Osteoblast (primary cell): ENCODE measurements around the gene EFNA5. TPM values are rescaled to one million over a fixed set of nuclear protein-coding genes. Genes with fewer than 3 reads are reported as not detected.

ENCODE experiments used
- DNase-seq: peaks from one replicate; pipeline ENCODE4 v3.0.0; 2011; ENCODE audit warnings: low spot score, mixed read lengths; ENCODE audit not compliant: insufficient read length; ENCODE audit errors: missing footprints
- H2AFZ ChIP-seq: 2 replicates; pipeline ENCODE4 v1.6.0; 2011; ENCODE audit warnings: mild to moderate bottlenecking, low read length
- H3K27ac ChIP-seq: 2 replicates; pipeline ENCODE4 v1.5.1; 2011; ENCODE audit warnings: mild to moderate bottlenecking, low read depth, low read length, moderate library complexity
- H3K27me3 ChIP-seq: 2 replicates; pipeline ENCODE4 v1.6.0; 2012; ENCODE audit warnings: mild to moderate bottlenecking, control low read depth, inconsistent platforms, low read length, moderate library complexity; ENCODE audit not compliant: insufficient read depth
- H3K36me3 ChIP-seq: 2 replicates; pipeline ENCODE4 v1.5.1; 2011; ENCODE audit warnings: mild to moderate bottlenecking, low read length, control low read depth, moderate library complexity; ENCODE audit not compliant: insufficient read depth
- H3K4me1 ChIP-seq: 2 replicates; pipeline ENCODE4 v1.5.1; 2011; ENCODE audit warnings: mild to moderate bottlenecking, low read length, control low read depth, moderate library complexity; ENCODE audit not compliant: insufficient read depth
- H3K4me2 ChIP-seq: 2 replicates; pipeline ENCODE4 v1.6.0; 2011; ENCODE audit warnings: mild to moderate bottlenecking, low read length; ENCODE audit not compliant: insufficient read depth
- H3K4me3 ChIP-seq: fragments of 200-600 bp; sonication (generic); 3 replicates; pipeline ENCODE4 v1.5.1; 2012; ENCODE audit warnings: mild to moderate bottlenecking, low read length, inconsistent platforms; ENCODE audit not compliant: insufficient read depth
- H3K79me2 ChIP-seq: 2 replicates; pipeline ENCODE4 v1.6.0; 2012; ENCODE audit warnings: mild to moderate bottlenecking, low read length, control low read depth, inconsistent platforms; ENCODE audit not compliant: insufficient read depth
- H3K9me3 ChIP-seq: 2 replicates; pipeline ENCODE4 v1.5.1; 2011; ENCODE audit warnings: low read depth, low read length, control low read depth
- H4K20me1 ChIP-seq: 2 replicates; pipeline ENCODE4 v1.6.0; 2012; ENCODE audit warnings: mild to moderate bottlenecking, low read length, control low read depth; ENCODE audit not compliant: insufficient read depth
- total RNA-seq: library from RNA; depleted of rRNA; stranded (reverse); fragments of >200 nt; gene quantifications from 2 replicates; pipeline ENCODE4 v1.2.3, GENCODE V29; 2012
- TF ChIP-seq, protein P1 (sequence below): IDR thresholded peaks from 2 replicates; pipeline ENCODE4 v1.5.1; 2011; ENCODE audit warnings: mild to moderate bottlenecking, low read depth, low read length, moderate library complexity; ENCODE audit errors: extremely low read depth

Gene EFNA5
- total RNA-seq, 1 donor: 12.3 TPM

DNA sequence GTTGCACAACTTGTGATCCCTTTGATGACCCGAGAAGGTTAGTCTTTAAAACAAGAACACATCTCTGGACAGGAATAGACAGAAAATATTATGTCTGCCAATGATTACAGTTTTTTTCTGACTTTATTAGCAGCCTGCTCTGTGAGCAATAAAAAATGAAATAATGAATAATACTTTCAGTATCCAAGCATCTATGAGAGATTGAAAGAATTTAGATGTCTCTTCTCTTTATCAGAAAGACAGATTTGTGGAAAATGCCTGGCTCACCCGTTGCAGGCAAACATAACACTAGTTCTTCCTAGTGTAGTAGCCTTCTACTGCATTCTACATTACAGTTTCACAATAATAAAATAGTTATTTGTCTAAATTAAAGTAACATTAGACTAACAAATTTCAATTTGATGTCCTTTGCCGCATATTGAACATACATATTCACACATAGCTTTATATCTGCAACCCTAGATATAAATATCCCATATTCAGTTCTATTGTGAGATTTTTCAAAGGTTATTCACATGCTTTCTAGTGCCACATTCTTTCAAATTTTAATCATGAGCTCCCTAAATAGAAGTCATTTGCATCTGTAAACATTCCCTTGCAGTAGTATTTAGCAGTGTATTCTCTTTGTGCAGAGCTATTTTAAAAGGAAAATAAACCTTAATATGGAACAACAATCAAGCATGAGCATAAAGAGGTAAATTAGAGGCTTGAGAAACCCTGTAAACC, 267.3 kb downstream of the EFNA5 start:
- Histone ChIP-seq H3K4me1 (peaks cover 4% of the 10 kb centered on the region), H3K79me2 (no peaks in the 10 kb centered on the region), H4K20me1 (no peaks in the 10 kb centered on the region), H3K36me3 (no peaks in the 10 kb centered on the region), H3K9me3 (no peaks in the 10 kb centered on the region), H2AFZ (no peak overlapping the region), H3K4me2 (peak overlapping the region; percentile 16), H3K4me3 (no peak overlapping the region), H3K27me3 (no peaks in the 10 kb centered on the region), H3K27ac (no peak overlapping the region)
- DNase-seq: no peak
- TF ChIP-seq, protein P1, sequence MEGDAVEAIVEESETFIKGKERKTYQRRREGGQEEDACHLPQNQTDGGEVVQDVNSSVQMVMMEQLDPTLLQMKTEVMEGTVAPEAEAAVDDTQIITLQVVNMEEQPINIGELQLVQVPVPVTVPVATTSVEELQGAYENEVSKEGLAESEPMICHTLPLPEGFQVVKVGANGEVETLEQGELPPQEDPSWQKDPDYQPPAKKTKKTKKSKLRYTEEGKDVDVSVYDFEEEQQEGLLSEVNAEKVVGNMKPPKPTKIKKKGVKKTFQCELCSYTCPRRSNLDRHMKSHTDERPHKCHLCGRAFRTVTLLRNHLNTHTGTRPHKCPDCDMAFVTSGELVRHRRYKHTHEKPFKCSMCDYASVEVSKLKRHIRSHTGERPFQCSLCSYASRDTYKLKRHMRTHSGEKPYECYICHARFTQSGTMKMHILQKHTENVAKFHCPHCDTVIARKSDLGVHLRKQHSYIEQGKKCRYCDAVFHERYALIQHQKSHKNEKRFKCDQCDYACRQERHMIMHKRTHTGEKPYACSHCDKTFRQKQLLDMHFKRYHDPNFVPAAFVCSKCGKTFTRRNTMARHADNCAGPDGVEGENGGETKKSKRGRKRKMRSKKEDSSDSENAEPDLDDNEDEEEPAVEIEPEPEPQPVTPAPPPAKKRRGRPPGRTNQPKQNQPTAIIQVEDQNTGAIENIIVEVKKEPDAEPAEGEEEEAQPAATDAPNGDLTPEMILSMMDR: no peak

DNA sequence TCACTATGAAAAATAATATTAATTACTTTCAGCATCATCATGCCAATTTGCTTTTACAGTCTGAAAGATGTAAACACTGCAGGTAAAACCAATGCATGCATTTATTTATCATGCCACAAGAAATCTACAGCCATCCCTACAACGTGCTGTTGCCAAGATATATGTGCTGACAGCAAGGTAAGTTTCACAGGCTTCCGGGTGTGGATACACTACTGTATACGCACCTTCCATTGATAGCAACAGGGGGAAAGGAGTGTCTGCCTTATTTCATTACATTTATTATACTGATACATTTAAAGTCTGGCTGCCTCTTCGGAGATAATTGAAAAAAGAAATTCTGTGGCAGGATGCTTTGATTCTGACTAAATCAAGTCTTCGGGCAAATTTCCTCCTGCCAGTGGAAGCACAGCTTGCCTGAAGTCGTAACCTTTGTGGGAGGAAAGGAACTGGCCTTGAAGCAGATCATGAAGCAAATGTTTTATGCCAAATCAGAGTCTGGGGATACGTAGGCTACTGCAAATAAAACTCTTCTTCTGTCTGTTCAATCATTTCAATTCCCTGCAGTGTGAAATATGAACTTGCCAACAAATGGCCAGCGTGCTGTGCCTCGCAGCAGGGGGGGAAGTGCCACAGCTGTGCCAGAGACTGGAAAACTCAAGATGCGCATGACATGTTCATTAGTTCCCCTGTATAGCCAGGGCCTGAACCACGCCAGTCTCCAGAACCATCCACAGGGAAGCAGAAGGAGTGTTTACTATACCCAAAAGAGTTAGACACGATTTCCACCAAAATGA, 268.1 kb downstream of the EFNA5 start:
- Histone ChIP-seq H2AFZ (peak overlapping the region; percentile 50), H3K79me2 (no peaks in the 10 kb centered on the region), H3K9me3 (no peaks in the 10 kb centered on the region), H3K4me3 (no peak overlapping the region), H3K27me3 (no peaks in the 10 kb centered on the region), H3K27ac (no peak overlapping the region), H3K4me1 (peaks cover 4% of the 10 kb centered on the region), H3K4me2 (peak overlapping the region; percentile 16), H4K20me1 (no peaks in the 10 kb centered on the region), H3K36me3 (no peaks in the 10 kb centered on the region)
- no peak for DNase-seq
- TF ChIP-seq, protein P1: no peak

DNA sequence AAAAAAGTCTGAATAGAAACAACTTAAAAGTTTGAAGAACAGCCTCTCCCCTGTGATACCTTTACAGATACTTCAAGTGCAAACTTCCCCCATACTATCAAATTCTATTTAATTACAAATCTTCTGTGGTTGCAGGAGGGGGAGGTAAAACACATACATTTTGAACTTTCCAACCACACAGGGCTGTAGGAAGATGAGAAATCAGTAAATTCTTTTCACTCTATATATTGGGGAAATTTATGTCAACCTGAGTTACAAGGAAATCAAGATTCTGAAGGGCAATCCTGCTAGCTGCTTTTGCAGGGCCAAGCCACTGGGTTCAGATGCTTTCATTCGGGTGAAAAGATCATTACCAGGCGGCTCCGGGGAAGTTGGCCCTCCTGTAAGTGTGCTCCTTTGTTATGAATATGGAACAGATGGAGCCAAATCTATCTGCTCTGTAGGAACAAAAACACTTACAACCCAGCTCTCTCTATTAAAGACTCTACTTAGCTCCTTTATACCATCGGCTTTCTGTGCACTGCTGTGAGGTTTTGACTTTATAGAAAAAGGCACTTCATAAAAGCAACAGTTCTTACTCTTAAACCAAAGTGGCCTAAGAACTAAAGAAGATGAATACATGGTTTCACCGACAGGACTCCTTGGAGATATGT, 269.1 kb downstream of the EFNA5 start:
- no peak overlapping the region for H3K4me2 ChIP-seq
- H3K27ac ChIP-seq: no peak overlapping the region
- H4K20me1 ChIP-seq: no peaks in the 10 kb centered on the region
- H3K36me3 ChIP-seq: no peaks in the 10 kb centered on the region
- no peak overlapping the region for H2AFZ ChIP-seq
- TF ChIP-seq, protein P1: no peak
- H3K9me3 ChIP-seq: no peaks in the 10 kb centered on the region
- H3K79me2 ChIP-seq: no peaks in the 10 kb centered on the region
- no peak overlapping the region for H3K4me3 ChIP-seq
- H3K4me1 ChIP-seq: peaks cover 4% of the 10 kb centered on the region
- no peak for DNase-seq
- H3K27me3 ChIP-seq: no peaks in the 10 kb centered on the region

DNA sequence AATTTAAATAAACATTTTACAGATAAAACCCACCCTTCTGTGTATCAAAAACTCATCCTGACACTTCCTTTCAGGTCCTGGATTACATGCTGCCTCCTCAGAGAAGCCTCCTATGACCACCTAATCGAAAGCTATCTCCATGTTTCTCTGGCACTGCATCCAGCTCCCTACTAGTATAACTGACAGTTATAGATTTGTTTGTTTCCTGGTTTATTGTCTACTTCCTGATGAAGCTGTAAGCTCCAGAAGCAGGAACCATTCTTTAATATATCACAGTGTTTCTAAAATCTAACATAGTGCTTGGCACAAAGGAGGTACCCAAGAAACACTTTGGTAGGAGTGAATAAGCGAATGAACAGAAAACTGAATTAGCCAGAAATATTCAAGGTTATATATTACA, 270.4 kb downstream of the EFNA5 start:
- TF ChIP-seq, protein P1: no peak
- H3K27me3 ChIP-seq: no peaks in the 10 kb centered on the region
- H3K4me2 ChIP-seq: no peak overlapping the region
- no peaks in the 10 kb centered on the region for H3K36me3 ChIP-seq
- no peak for DNase-seq
- no peaks in the 10 kb centered on the region for H4K20me1 ChIP-seq
- no peaks in the 10 kb centered on the region for H3K9me3 ChIP-seq
- no peak overlapping the region for H3K4me3 ChIP-seq
- H3K4me1 ChIP-seq: peaks cover 4% of the 10 kb centered on the region
- H3K27ac ChIP-seq: no peak overlapping the region
- H2AFZ ChIP-seq: no peak overlapping the region
- no peaks in the 10 kb centered on the region for H3K79me2 ChIP-seq
